Activated CD4-positive, alpha-beta T cell treated with anti-CD3 and anti-CD28 coated beads, Interleukin-2, Interleukin-6, amounts not matched to agents 100 ng/mL and 50 ng/mL, durations not matched to agents 16 hours and 8 hours (primary cell): Measurements from ENCODE around the gene RAPGEF5.

Experiments
- DNase-seq: peaks from one replicate; pipeline ENCODE4 v3.0.0-alpha.2; 2020

The RAPGEF5 gene

DNA sequence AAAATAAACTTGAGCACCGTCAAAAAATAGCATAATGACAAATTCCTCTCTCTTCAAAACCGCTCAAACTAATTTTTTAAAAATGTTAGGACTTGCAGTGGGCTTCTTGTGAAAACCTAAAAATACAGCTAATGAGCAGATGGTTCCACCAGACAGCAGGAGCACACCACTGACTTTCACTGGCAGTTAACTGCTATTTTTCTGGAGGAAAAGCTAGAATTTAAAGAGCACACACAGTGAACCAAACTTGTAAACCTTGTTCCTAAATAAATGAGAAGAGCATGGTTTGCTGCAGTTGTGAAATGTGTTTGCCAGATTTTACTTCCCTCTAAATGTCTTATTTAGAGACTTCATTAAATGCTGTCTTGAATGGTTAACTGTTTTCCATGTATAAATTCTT, 143.9 kb downstream of the RAPGEF5 start:
- no peak for DNase-seq

GRCh38 chr7:22210967-22211366, 146.0 kb downstream of the RAPGEF5 start:
- no peak for DNase-seq

GRCh38 chr7:22210355-22210754, 146.6 kb downstream of the RAPGEF5 start:
- DNase-seq: no peak

DNA sequence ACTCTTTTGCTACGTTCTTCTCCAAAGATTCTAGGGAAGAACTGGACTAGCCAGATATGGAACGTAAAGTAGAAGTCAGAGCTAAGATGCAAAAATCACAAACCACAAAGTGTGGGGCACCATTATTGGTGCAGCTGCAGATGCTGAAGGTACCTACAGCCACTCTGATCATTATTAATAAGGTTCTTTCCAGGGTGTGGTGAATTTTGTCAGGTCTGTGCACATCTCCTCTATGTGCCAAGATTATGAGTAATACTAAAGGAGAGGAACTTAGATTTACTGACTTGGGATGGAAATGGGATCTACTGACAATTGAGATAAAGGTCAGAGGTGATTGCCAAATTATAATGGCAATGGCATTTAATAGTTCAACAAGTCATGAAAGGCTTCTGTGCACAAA, 148.2 kb downstream of the RAPGEF5 start:
- DNase-seq: no peak

DNA sequence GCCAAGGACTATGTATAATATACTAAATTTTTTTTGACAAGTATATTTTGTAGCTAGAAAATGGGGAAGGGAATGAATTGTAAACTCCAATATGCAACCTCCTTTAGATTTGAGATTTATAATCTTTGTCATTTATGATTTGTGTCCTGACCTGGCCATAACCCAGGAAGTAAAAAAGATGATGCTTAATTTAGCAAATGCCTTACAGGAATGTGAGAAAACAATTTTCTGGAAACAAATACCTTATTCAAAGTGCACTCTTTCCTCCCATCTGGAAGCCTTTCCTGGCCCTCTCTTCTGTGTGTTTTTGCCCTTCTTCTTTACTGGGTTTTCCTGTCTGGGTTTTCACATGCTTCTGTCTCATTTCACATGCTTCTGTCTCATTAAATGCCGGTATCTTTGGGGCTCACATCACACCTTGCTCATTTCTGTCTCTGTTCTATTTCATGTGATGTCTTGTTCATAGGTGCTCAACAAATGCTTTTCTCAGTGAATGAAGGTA, 149.2 kb downstream of the RAPGEF5 start:
- no peak for DNase-seq

DNA sequence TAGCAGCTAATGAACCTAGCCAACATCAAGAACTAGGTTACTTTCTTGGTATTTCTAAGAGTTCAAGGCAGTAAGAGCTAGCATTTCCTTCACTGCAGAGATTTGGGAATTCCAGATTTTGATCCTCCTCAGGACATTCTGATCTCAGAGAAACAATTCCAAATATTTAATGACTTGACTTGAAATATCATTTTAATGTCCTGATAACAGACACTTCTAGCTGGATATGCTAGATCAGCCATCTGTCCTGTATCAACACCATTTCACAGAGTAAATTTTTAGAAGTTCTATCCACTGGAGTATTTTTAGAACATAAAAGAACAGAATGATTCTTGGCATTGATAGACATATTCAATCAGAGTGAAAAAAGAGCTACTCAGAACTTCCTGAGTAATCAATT, 151.3 kb downstream of the RAPGEF5 start:
- no peak for DNase-seq

DNA sequence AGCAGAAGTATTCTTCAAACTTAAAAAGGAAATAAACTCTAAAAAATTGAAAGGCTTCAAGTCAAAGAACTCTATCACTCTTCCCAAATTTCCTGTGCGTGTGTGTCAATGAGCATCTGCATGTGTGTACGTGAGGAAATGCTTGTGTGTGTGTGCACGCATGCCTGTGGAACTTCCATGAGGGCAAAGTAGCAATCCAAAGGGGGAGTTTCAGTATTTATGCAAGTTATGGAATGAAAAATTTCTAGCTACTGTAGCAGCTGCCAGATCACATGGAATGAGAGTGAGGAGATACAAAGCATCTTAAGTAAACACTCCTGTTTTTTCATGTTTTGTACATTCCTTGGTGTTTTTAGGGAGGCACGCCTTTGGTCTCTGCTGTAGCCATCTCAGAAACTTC, 152.6 kb downstream of the RAPGEF5 start:
- no peak for DNase-seq

DNA sequence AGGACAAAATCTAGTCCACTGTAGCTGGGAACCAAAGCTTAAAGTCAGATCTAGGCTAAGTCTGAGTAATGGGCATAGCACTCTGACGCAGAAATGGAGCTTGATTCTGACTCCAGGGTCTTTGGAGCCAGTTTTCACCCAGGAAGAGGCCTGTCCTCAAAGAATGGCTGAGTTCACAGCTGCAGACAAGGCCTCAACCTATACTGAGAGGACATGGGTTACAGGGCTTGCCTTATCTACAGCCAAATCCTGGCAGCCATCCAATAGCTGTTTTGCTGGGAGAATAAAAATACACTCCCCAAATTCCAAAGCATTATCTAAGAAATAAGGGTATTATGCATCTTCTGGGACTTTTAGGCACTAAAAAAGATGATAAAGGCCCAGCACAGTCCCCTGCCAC, 154.8 kb downstream of the RAPGEF5 start:
- no peak for DNase-seq

DNA sequence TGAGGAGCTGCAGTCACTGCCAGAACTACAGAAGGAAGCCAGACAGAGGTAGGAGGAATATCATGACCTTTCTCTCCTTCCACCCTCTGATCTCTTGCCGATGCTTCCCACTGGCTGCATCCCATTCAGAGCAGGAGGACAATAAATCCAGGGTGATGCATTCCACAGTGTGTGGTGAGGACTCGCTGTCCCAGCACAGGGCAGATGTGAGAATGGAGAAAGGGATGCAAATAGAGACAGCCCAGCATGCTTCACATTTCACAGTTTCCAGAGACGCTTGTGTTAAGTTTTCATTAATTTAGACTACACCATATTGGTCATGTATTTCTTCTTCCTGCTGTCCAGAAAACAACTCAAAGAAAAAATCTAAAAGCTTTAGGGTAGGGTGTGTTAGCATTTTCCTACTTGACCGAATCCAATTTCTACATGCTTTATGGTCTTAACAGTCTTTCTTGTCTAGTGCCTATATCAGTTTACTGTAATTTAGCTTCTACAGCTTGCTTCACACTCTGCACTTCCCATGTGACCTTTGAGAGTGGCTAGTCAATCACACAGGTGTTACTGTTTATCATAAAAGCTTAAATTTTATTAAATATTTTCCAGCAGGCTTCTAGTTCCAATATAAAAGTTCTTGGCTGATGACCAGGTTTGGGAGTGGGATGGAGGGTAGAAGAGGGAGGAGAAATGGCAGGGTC, 155.6 kb downstream of the RAPGEF5 start:
- no peak for DNase-seq

GRCh38 chr7:22200777-22201176, 156.2 kb downstream of the RAPGEF5 start:
- no peak for DNase-seq

DNA sequence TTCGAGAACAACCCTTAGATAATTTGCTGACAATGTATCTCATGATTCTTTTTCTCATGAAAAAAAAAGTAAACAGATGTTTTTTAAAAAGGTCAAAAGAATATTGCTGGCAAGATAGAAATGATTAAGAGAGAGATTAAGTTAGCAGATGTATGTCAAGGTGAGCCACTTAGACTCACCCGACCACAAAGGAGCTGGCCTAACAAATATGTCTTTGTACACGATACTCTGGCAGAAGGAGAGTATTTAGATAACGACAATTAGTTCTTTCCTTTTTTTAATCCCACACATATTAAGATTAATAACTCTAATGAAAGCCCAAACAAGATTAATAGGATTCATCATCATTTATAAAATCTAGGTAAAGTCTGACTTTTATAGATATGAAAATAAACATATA, 156.7 kb downstream of the RAPGEF5 start:
- no peak for DNase-seq

GRCh38 chr7:22197376-22197775, 159.6 kb downstream of the RAPGEF5 start:
- DNase-seq: no peak

DNA sequence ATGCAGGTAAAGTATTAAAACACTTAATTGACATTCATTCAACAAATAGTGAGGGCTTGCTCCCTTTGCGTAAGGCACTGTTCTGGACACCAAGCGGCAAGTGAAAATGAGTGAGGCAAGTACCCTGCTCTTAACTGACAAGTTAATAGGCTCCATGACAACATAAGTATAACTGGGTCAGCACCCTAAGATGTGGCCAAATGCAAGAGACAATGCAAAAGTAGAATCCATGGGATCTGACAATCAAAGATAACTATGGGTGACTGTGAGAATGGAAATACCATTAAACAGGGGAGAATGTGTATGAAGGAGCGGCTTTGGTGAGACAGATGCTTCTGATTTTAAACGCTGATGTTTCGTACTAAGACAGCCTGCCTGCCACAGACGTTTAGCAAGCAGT, 160.5 kb downstream of the RAPGEF5 start:
- no peak for DNase-seq

GRCh38 chr7:22195397-22196172, 161.4 kb downstream of the RAPGEF5 start:
- DNase-seq: no peak

- DNase-seq: no peak
Measured at GRCh38 chr7:22194658-22195273, 162.2 kb downstream of the RAPGEF5 start.

DNA sequence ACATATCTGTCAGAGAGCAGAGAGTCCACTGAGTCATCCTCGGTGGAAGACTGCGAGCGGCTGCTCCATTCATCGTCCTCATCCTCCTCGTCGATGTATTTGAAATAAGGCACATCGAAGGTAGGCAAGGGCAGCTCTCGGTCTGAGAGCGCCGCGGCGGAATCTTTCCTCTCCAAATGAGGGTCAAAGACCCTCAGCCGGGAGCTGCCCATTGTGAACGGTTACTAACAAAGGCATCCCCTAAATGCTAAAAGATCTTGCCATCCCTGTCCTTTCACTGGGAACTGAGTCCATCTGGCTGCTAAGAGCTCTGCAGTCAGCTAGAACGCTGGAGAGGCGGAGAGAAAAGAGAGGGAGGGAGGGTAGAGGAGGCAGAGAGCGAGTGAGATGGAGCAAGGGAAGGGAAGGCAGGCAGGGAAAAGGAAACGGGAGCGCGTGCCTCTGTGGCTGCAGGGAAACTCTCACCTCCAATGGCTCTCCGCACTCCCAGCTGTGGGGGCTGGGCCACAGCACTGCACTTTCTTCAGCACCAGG, 163.4 kb downstream of the RAPGEF5 start:
- no peak for DNase-seq

DNA sequence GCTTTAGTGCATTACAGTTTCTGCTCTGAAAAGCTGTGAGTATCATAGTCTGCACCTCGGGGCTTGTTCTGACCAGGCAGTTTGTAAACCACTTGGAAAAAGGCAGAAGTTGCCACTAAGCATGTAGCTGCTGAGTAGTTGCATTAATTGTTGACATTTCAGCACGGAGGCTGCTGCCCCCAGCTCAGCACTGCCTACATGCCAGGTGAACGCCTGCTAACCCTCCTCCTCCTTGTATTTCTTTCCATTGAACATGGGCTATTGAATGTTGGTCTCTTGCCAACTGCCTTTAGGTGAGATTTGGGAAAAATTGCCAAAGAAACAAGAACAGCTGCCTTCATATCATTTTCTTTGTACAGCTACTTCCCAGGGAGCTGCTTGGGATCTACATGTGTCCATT, 164.2 kb downstream of the RAPGEF5 start:
- DNase-seq: no peak

DNA sequence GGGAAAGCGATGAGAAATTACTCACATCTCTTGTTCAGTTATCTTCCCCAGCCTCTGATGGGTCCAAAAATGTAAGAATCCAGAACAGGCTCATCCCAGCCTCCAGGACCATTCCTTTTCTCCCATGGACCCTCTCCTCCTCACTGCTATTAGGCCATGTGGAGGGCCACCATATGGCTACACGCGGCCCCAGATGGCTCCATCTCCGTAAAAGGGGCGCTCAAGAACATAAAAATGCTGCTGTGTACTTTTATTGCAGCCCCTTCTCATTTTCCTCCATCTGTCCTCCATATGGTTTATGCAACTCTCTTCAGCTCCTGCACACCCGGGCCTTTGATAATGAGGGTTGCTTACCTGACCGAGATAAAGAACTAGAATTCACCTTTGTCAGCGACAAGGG, 166.2 kb downstream of the RAPGEF5 start:
- DNase-seq: no peak

DNA sequence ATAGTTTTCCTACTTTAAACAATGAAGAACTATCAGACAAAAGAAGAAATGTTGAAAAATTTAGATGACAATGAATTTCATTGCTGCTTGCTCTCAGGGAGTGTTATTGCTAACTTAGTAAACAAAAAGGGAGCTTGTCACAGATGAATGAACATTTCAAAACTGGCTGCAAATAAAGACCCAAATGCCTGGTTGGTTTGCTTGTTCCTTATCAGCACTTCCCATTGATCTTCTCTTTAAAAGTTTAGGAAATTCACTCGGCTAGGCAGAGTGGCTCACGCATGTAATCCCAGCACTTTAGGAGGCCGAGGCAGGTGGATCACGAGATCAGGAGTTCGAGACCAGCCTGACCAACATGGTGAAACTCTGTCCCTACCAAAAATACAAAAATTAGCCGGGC, 167.2 kb downstream of the RAPGEF5 start:
- no peak for DNase-seq

DNA sequence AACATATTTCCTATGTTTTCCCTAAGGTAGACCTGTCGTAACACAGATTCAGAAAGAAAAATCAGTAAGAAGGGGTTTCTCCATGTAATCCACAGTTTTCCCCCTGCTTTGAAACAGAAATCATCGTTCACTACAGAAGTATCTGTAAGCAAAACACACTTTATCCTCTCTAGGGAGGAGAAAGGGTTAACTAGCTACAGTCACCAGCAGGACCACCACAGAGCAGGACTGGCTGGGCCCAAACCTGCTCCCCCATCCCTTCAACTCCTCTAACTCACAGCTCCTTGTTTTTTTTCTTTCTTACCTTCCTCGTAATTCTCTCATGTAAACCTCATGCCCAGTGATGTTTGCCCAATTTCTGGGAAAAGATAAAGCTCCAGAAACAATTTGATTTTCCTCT, 167.7 kb downstream of the RAPGEF5 start:
- no peak for DNase-seq

DNA sequence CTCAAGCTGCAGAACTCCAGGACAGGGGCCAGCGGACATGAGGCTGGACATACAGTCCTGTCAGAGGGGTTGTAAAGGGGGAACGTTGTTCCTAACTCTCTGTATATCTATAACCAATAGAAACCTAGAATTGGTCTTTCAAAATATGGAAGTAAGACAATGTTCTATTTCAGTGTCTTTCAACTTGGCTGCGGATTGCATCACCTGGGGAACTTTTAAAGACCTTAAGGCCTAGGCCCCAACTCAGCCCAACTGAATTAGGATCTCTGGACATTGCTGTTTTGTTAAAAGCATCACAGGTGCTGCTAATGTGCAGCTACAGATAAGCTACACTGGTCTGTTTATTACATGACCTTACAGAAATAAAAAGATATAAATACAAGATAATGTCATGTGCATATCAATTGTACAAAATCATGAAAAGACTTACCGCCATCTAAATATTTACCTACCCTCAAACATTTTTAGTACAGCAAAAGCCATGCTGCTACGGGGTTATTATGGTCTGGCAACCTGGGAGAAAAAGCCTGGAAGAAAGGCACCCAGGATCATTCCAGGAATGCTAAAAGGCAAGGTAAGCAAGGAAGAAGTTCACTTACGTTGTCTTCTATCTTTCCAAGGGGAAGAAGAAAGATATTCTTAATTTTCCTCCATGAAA, 169.1 kb downstream of the RAPGEF5 start:
- no peak for DNase-seq

- DNase-seq: no peak
Measured at GRCh38 chr7:22185559-22185958, 171.4 kb downstream of the RAPGEF5 start.

DNA sequence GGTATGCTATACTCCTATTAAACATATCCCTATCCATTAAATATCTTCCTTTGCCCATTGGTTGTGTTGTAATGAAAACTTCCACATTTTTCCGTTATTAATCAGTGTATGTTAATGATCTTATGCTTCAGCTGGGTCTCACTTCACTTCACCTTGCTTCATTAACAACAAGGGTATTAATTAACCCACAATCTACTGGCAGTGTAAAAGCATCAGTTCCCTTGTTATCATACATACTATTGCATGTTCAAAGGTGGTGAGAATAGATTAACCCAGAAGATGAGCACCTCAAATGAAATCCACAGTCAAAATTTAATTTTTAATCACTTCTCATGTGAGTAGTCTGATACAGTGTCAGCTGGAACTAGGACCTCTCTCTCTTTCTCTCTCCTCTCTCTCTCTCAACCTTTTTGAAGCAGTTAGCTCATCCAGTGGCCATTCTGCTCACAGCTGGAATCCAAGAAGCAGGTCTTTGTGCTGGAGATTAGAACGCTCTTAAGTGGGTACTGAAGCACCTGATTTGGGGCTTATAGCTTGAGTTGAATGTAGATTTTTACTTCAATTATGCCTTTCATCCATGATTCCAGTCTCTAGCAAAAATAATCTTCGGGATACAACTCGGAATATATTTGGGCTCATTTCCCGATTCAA, 172.3 kb downstream of the RAPGEF5 start:
- no peak for DNase-seq
